K562 (cell line): ENCODE results near the gene SPATA21. TPM values are rescaled to one million over a fixed set of nuclear protein-coding genes. Genes with fewer than 3 reads are reported as not detected.

Experiments
- DACH1 ChIP-seq: fragments of 450-650 bp; IDR thresholded peaks from 2 replicates; pipeline ENCODE4 v1.6.1; 2018; ENCODE audit not compliant: partially characterized antibody
- E2F5 ChIP-seq: sonication (generic); formaldehyde crosslinking; IDR thresholded peaks from 2 replicates; pipeline ENCODE4 v1.8.0; 2022; ENCODE audit warnings: mild to moderate bottlenecking, missing genetic modification reagents
- FOXA3 ChIP-seq, 2 experiments: fragments of 450-650 bp in 1 of 2; sonication (generic) in 1 of 2; formaldehyde crosslinking; IDR thresholded peaks in 1 of 2; conservative IDR thresholded peaks in 1 of 2; 2 replicates each; pipeline versions ENCODE4 v1.4.0 to v1.8.0; 2020 to 2022; ENCODE audit warnings: mild to moderate bottlenecking in 2 of 2, missing genetic modification reagents in 1 of 2
- FOXK2 ChIP-seq, 2 experiments: fragments of 450-650 bp; IDR thresholded peaks in 1 of 2; conservative IDR thresholded peaks in 1 of 2; 2 replicates each; pipeline ENCODE4 v1.6.1; 2016; ENCODE audit warnings: low read depth in 2 of 2, mild to moderate bottlenecking in 1 of 2
- RREB1 ChIP-seq: fragments of 250-450 bp; sonication (Bioruptor Pico); IDR thresholded peaks from 2 replicates; pipeline ENCODE4 v1.4.0; 2020
- SPI1 ChIP-seq: IDR thresholded peaks from 2 replicates; pipeline ENCODE4 v1.6.1; 2011; ENCODE audit warnings: low read depth, low read length, control low read depth, borderline replicate concordance
- TCF7 ChIP-seq: sonication (generic); IDR thresholded peaks from 2 replicates; pipeline ENCODE4 v1.6.1; 2016; ENCODE audit warnings: antibody characterized with exemption, borderline replicate concordance
- ZBTB49 ChIP-seq: sonication (generic); formaldehyde crosslinking; IDR thresholded peaks from 2 replicates; pipeline ENCODE4 v1.8.0; 2022; ENCODE audit warnings: missing genetic modification reagents, mild to moderate bottlenecking, borderline replicate concordance
- ZNF609 ChIP-seq: sonication (generic); formaldehyde crosslinking; IDR thresholded peaks from 2 replicates; pipeline ENCODE4 v1.8.1; 2023; ENCODE audit warnings: missing genetic modification reagents, mild to moderate bottlenecking, borderline replicate concordance
- ZNF740 ChIP-seq, 3 experiments: fragments of 200-800 bp in 1 of 3; sonication (Bioruptor generic) in 1 of 3; sonication (generic) in 1 of 3; formaldehyde crosslinking in 1 of 3; IDR thresholded peaks; 2 replicates each; pipeline versions ENCODE4 v1.6.1 to v1.8.0; 2016 to 2022; ENCODE audit warnings: mild to moderate bottlenecking in 2 of 3, missing compliant biosample characterization in 2 of 3, missing genetic modification characterization in 2 of 3, missing genetic modification reagents in 1 of 3
- polyA plus RNA-seq, 8 experiments: library from polyadenylated mRNA; depleted of rRNA in 4 of 8; stranded (reverse) in 5 of 8; unstranded in 3 of 8; fragments of >200 nt; fragmentation: Nextera tagmentation in 2 of 8; fragmentation: Illumina TruSeq in 1 of 8; extraction: Ambion mirVana in 2 of 8; extraction: Trizol in 1 of 8; gene quantifications; 2 replicates each; pipeline versions ENCODE4 v1.2.1 to v1.2.3, GENCODE V29; 2011 to 2014; ENCODE audit warnings: inconsistent platforms in 1 of 8, missing spikeins in 1 of 8
- total RNA-seq, 7 experiments: library from RNA; depleted of rRNA in 6 of 7; stranded (reverse); fragments of >200 nt in 6 of 7; fragmentation: Illumina TruSeq in 2 of 7; extraction: Trizol in 2 of 7; gene quantifications; 2 replicates each; pipeline versions ENCODE4 v1.2.1 to v1.2.3, GENCODE V29; 2011 to 2021; ENCODE audit warnings: low replicate concordance in 1 of 7

The SPATA21 gene
- total and polyA plus RNA-seq, 9 of the 15 experiments (the other 6 are each of a cell fraction or from before 2014, with no cell fraction given) = 0.10 to 0.36 (median 0.13) TPM; not detected in 3

GRCh38 chr1:16366722-16367257 lies 70.4 kb downstream of the SPATA21 start, which contains the start of gene SZRD1 (continued):
- TF ChIP-seq E2F5 = no peak
- TF ChIP-seq TCF7 = no peak
- TF ChIP-seq FOXK2 (conservative IDR thresholded peaks at IDR 0.05 in 1 of 2, IDR thresholded peaks at IDR 0.05 in 1 of 2; ENCODE audit: low read depth in 2 of 2) = peak; percentile 97 to 99
- TF ChIP-seq RREB1 (CRISPR knock-in tag) = no peak
- TF ChIP-seq ZBTB49 = no peak
- no peak for TF ChIP-seq ZNF740 (CRISPR knock-in tag; IDR thresholded peaks at IDR 0.05)
- no peak for TF ChIP-seq ZNF740 (tag; IDR thresholded peaks at IDR 0.05)
- peak; percentile 97 to 99 for TF ChIP-seq FOXA3 (CRISPR knock-in tag; conservative IDR thresholded peaks at IDR 0.05 in 1 of 2, IDR thresholded peaks at IDR 0.05 in 1 of 2)
- TF ChIP-seq DACH1 = no peak
- TF ChIP-seq ZNF609 = no peak
- peak; percentile 70; the same call in 1 of the 2 replicates for TF ChIP-seq SPI1
